Trophoblast cell (in vitro differentiated cells and primary cell): ENCODE results near the gene POTEF.
"Not testable (repeated sequence)": the region's sequence is repeated elsewhere in the genome, so short reads cannot be mapped to it uniquely, and the experiment has no call there.

Experiments used
- DNase-seq, 2 donors: peaks; one replicate each; pipeline ENCODE4 v3.0.0-alpha.2; 2016
- H2AFZ ChIP-seq: 2 replicates; pipeline ENCODE4 v1.6.1; 2013; ENCODE audit warnings: low read length, moderate library complexity, mild to moderate bottlenecking; ENCODE audit not compliant: insufficient read depth, poor library complexity
- H2AK5ac ChIP-seq: 2 replicates; pipeline ENCODE4 v1.6.1; 2013; ENCODE audit warnings: mild to moderate bottlenecking, low read length
- H2BK120ac ChIP-seq: 2 replicates; pipeline ENCODE4 v1.6.1; 2013; ENCODE audit warnings: low read length, mild to moderate bottlenecking, moderate library complexity; ENCODE audit not compliant: insufficient read depth, poor library complexity
- H2BK12ac ChIP-seq: 2 replicates; pipeline ENCODE4 v1.6.1; 2013; ENCODE audit warnings: mild to moderate bottlenecking, low read length, moderate library complexity
- H2BK5ac ChIP-seq: 2 replicates; pipeline ENCODE4 v1.6.1; 2013; ENCODE audit warnings: low read length, low read depth, moderate library complexity, mild to moderate bottlenecking; ENCODE audit not compliant: poor library complexity
- H3K14ac ChIP-seq: 2 replicates; pipeline ENCODE4 v1.6.1; 2013; ENCODE audit warnings: mild to moderate bottlenecking, low read length
- H3K18ac ChIP-seq: 2 replicates; pipeline ENCODE4 v1.6.1; 2013; ENCODE audit warnings: mild to moderate bottlenecking, low read length
- H3K23ac ChIP-seq: 2 replicates; pipeline ENCODE4 v1.6.1; 2013; ENCODE audit warnings: low read length
- H3K27ac ChIP-seq: 2 replicates; pipeline ENCODE4 v1.5.1; 2013; ENCODE audit warnings: low read depth, mild to moderate bottlenecking, inconsistent platforms, low read length, moderate library complexity
- H3K27me3 ChIP-seq: 2 replicates; pipeline ENCODE4 v1.6.1; 2013; ENCODE audit warnings: inconsistent platforms, mild to moderate bottlenecking, low read length, moderate library complexity; ENCODE audit not compliant: insufficient read depth
- H3K36me3 ChIP-seq, 2 experiments: 1 replicate in 1 of 2; 2 replicates in 1 of 2; pipeline ENCODE4 v1.6.1; 2013; ENCODE audit warnings: low read length in 2 of 2, mild to moderate bottlenecking in 2 of 2, moderate library complexity in 1 of 2; ENCODE audit not compliant: insufficient read depth in 2 of 2, control insufficient read depth in 1 of 2
- H3K4ac ChIP-seq: 2 replicates; pipeline ENCODE4 v1.6.1; 2013; ENCODE audit warnings: low read depth, mild to moderate bottlenecking, low read length, moderate library complexity
- H3K4me1 ChIP-seq, 2 experiments: 1 replicate in 1 of 2; 2 replicates in 1 of 2; pipeline ENCODE4 v1.6.1; 2013; ENCODE audit warnings: low read length in 2 of 2, mild to moderate bottlenecking in 2 of 2, moderate library complexity in 1 of 2; ENCODE audit not compliant: insufficient read depth in 2 of 2, control insufficient read depth in 1 of 2
- H3K4me2 ChIP-seq: 2 replicates; pipeline ENCODE4 v1.6.1; 2013; ENCODE audit warnings: inconsistent platforms, mild to moderate bottlenecking, low read length, moderate library complexity
- H3K4me3 ChIP-seq: 2 replicates; pipeline ENCODE4 v1.5.1; 2013; ENCODE audit warnings: mild to moderate bottlenecking, low read depth, low read length, inconsistent platforms
- H3K79me1 ChIP-seq: one replicate; pipeline ENCODE4 v1.6.1; 2013; ENCODE audit warnings: low read length
- H3K79me2 ChIP-seq: 2 replicates; pipeline ENCODE4 v1.6.1; 2013; ENCODE audit warnings: low read length, mild to moderate bottlenecking; ENCODE audit not compliant: control insufficient read depth, insufficient read depth, poor library complexity
- H3K9ac ChIP-seq: 2 replicates; pipeline ENCODE4 v1.6.1; 2013; ENCODE audit warnings: mild to moderate bottlenecking, low read length
- H3K9me3 ChIP-seq: 2 replicates; pipeline ENCODE4 v1.6.1; 2013; ENCODE audit warnings: low read depth, mild to moderate bottlenecking, control low read depth, inconsistent platforms, low read length; ENCODE audit not compliant: insufficient read depth
- H4K12ac ChIP-seq: 2 replicates; pipeline ENCODE4 v1.6.1; 2013; ENCODE audit warnings: low read depth, mild to moderate bottlenecking, low read length, moderate library complexity
- H4K8ac ChIP-seq: 2 replicates; pipeline ENCODE4 v1.6.1; 2013; ENCODE audit warnings: low read depth, mild to moderate bottlenecking, low read length, moderate library complexity
- H4K91ac ChIP-seq: one replicate; pipeline ENCODE4 v1.6.1; 2013; ENCODE audit warnings: low read depth, mild to moderate bottlenecking, low read length, moderate library complexity
- WGBS: extraction: QIAGEN DNeasy Blood & Tissue Kit; methylation state at CpG from one replicate; pipeline ENCODE4 v1.1.7; 2013; ENCODE audit warnings: missing lambda C conversion rate; ENCODE audit not compliant: insufficient read length, insufficient coverage; ENCODE audit errors: extremely low coverage; 5-methylcytosine and 5-hydroxymethylcytosine counted together

Gene POTEF

GRCh38 chr2:130154773-130155765 lies 26.0 kb upstream of the POTEF start:
- no peak for DNase-seq
- H3K9me3 ChIP-seq, result peaks cover 1% of the 10 kb centered on the region
- no peak overlapping the region for H2AK5ac ChIP-seq
- no peak overlapping the region for H4K91ac ChIP-seq
- peaks cover 58 to 63% of the 10 kb centered on the region in 2 experiments for H3K36me3 ChIP-seq
- H3K4ac ChIP-seq, result no peak overlapping the region
- no peak overlapping the region for H3K18ac ChIP-seq
- H2BK120ac ChIP-seq, result no peak overlapping the region
- no peak overlapping the region for H3K4me3 ChIP-seq
- H3K4me2 ChIP-seq, result no peak overlapping the region
- no peak overlapping the region for H2AFZ ChIP-seq
- H4K12ac ChIP-seq, result no peak overlapping the region
- no peaks in the 10 kb centered on the region for H3K4me1 ChIP-seq
- no peak overlapping the region for H3K23ac ChIP-seq
- H3K79me2 ChIP-seq, result no peaks in the 10 kb centered on the region
- H3K27ac ChIP-seq, result no peak overlapping the region
- no peaks in the 10 kb centered on the region for H3K27me3 ChIP-seq
- no peaks in the 10 kb centered on the region for H3K79me1 ChIP-seq
- no peak overlapping the region for H3K9ac ChIP-seq
- H4K8ac ChIP-seq, result no peak overlapping the region
- no peak overlapping the region for H2BK5ac ChIP-seq
- H2BK12ac ChIP-seq, result no peak overlapping the region
- H3K14ac ChIP-seq, result no peak overlapping the region
- WGBS, result no CpG with 5 or more reads among the region's 29 CpGs

DNA sequence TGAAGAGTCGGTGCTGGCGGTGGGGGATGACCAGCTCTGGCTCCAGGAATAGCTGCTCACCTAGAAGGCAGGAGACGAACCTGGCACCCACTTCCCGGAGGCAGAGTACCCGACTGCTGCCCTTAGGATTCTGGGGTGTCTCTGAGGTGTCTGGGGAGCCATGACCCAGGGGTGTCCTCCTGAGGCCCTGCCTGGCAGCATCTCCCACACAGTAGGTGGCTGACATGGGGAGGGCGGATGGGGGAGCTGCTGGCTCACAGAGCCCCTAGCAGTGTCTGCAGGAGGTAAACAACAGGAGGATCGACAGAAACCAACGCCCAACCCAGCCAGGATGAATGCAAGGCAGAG lies 25.4 kb upstream of the POTEF start:
- not testable (repeated sequence) for H3K4me3 ChIP-seq, H2AK5ac ChIP-seq, DNase-seq, H4K91ac ChIP-seq, H3K18ac ChIP-seq, H2AFZ ChIP-seq, H3K4me1 ChIP-seq, H3K14ac ChIP-seq, H3K79me1 ChIP-seq, H3K9ac ChIP-seq, H4K12ac ChIP-seq, H4K8ac ChIP-seq, H3K4me2 ChIP-seq, H3K9me3 ChIP-seq, H2BK12ac ChIP-seq, H3K4ac ChIP-seq, H3K27ac ChIP-seq, H3K23ac ChIP-seq, H2BK120ac ChIP-seq, H3K27me3 ChIP-seq, H2BK5ac ChIP-seq, H3K79me2 ChIP-seq
- peaks cover 53 to 58% of the 10 kb centered on the region in 2 experiments for H3K36me3 ChIP-seq
- WGBS, result no CpG with 5 or more reads among the region's 8 CpGs

DNA sequence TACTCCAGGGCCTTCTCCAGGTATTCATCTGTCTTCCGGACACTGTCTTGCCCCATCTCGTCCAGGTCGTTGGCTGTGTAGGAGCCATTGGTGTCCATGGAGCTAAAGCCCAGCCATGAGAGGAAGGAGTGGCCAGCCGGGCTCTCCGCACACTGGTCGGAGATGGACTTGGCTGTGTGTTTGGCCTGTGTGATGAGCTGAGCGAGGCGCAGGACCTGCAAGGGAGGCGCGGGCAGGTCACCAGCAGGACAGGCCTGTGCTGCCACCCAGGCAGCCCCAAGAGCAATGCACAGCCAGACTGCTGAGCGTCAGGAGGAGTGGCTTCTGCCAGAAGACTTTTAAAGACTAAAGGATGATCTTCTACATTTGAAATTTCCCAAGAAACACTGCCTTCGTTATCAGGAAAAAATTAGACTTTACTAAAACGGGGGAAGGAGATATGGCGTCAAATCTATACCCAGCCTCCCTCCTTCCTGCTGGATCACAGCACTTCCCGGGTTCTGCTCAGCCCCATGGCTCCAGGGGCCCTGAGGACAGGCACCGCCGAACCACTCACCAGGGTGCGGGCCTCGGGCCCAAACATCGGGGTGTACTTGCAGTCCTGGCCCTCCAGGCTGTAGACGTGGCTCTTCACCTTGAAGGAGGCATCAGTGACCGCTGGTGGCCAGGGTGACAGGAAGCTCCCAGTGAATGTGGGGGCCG lies 24.9 kb upstream of the POTEF start:
- not testable (repeated sequence) for H4K8ac ChIP-seq, H3K9me3 ChIP-seq, H4K12ac ChIP-seq, H3K18ac ChIP-seq, DNase-seq, H3K79me2 ChIP-seq, H3K79me1 ChIP-seq, H2AFZ ChIP-seq, H3K9ac ChIP-seq, H3K4me3 ChIP-seq, H2AK5ac ChIP-seq, H3K4me1 ChIP-seq, H3K4ac ChIP-seq, H3K23ac ChIP-seq, H2BK5ac ChIP-seq, H4K91ac ChIP-seq, H3K27ac ChIP-seq, H2BK12ac ChIP-seq, H2BK120ac ChIP-seq, H3K14ac ChIP-seq, H3K4me2 ChIP-seq, H3K27me3 ChIP-seq
- WGBS, result no CpG with 5 or more reads among the region's 23 CpGs
- H3K36me3 ChIP-seq, result peaks cover 49 to 55% of the 10 kb centered on the region in 2 experiments

DNA sequence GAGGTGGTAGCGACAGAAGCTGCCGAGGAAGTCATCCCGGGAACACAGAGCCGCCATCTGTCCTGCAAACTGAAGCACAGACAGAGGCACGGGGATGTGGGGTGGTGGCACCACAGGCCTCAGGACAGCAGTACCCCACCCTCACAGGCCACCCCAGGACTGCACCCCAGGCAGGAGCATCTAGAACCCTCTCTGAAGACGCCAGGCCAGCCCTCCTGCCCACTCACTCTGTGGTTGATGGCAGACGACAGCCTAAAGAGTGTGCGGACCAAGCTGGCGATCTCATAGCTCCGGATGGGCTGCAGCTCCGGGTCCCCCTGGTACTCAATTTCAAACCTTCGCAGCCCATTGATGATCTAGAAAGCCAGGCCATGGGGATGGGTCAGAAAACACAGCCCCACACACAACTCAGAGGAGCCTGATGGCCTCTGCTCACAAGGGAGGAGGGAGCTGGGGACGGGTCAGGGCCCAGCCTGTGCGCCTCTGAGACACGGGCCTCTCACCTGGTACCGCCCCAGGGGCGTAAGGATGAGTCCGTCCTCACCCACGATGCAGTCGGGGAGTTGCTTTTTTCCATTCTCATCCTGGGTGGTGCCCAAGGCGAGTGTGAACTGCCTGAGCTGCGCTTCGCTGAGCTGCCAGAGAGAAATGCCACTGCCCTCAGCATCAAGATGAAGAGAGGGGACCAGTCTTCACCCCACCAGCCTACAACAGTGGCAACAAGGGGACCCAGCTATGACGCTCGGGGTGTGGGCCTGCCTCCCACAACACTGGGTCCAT lies 24.0 kb upstream of the POTEF start:
- H3K4me3 ChIP-seq, result no peak overlapping the region
- no peak overlapping the region for H2BK12ac ChIP-seq
- H3K23ac ChIP-seq, result no peak overlapping the region
- H3K4me1 ChIP-seq, result no peaks in the 10 kb centered on the region
- H3K18ac ChIP-seq, result no peak overlapping the region
- no peak overlapping the region for H3K4me2 ChIP-seq
- no peaks in the 10 kb centered on the region for H3K79me1 ChIP-seq
- H2AK5ac ChIP-seq, result no peak overlapping the region
- H2AFZ ChIP-seq, result no peak overlapping the region
- no peak overlapping the region for H3K27ac ChIP-seq
- H4K8ac ChIP-seq, result no peak overlapping the region
- no peaks in the 10 kb centered on the region for H3K79me2 ChIP-seq
- H3K36me3 ChIP-seq, result peaks cover 42 to 51% of the 10 kb centered on the region in 2 experiments
- no peak overlapping the region for H3K14ac ChIP-seq
- no CpG with 5 or more reads among the region's 25 CpGs for WGBS
- no peak overlapping the region for H4K91ac ChIP-seq
- H2BK120ac ChIP-seq, result no peak overlapping the region
- no peaks in the 10 kb centered on the region for H3K27me3 ChIP-seq
- no peak overlapping the region for H4K12ac ChIP-seq
- no peak for DNase-seq
- H3K9me3 ChIP-seq, result no peaks in the 10 kb centered on the region
- no peak overlapping the region for H3K9ac ChIP-seq
- H2BK5ac ChIP-seq, result no peak overlapping the region
- H3K4ac ChIP-seq, result no peak overlapping the region
